GOT3 (cell line): ENCODE results near the gene GIMAP8.
"Not testable (repeated sequence)": the region's sequence is repeated elsewhere in the genome, so short reads cannot be mapped to it uniquely, and the experiment has no call there.

Experiments
- DNase-seq: peaks from one replicate; lab custom pipeline; 2025; ENCODE audit warnings: mixed read lengths; lab: John Stamatoyannopoulos, UW

GIMAP8 gene

GRCh38 chr7:150435390-150436073 lies 14.9 kb upstream of the GIMAP8 start:
- no peak for DNase-seq

DNA sequence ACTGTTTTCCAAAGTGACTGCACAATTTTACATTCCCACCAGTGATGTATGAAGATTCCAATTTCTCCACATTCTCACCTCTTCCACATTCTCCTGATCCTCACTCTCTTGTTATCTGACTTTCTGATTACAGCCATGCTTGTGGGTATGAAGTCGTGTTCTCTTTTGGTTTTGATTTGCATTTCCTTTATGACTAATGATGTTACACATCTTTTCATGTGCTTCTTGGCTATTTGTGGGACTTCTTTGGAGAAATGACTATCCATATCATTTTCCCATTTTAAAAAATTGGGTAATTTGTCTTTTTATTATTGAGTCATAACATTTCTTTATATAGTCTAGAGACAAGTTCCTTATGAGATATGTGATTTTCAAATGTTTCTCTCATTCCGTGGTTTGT lies 10.5 kb upstream of the GIMAP8 start:
- no peak for DNase-seq

GRCh38 chr7:150441524-150441923 lies 8.9 kb upstream of the GIMAP8 start:
- no peak for DNase-seq

DNA sequence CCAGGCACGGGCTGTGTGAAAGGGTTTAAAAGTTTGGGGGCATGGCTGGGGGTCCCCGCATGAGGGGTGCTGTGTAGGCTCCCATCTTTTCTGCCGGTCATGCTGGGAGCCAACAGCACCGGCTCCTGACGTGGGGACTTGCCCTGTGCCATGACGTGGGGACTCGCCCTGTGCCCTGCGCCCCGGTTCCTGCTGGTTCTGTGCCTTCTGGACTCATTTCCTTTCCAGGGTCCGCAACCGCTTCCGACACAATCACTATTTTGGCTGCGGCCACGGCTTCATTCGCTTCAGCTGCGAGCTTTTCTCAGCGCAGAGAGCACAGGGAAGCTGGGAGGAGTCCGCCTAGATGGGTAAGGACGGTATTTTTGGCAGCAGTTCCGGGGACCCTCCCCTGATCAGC lies 7.6 kb upstream of the GIMAP8 start:
- no peak for DNase-seq

- no peak for DNase-seq
These were observed 6.5 kb upstream of the GIMAP8 start for GRCh38 chr7:150443793-150444540.

GRCh38 chr7:150444674-150445365 lies 5.6 kb upstream of the GIMAP8 start:
- DNase-seq = no peak

- DNase-seq = no peak
These were observed 4.0 kb upstream of the GIMAP8 start for GRCh38 chr7:150446288-150446938.

DNA sequence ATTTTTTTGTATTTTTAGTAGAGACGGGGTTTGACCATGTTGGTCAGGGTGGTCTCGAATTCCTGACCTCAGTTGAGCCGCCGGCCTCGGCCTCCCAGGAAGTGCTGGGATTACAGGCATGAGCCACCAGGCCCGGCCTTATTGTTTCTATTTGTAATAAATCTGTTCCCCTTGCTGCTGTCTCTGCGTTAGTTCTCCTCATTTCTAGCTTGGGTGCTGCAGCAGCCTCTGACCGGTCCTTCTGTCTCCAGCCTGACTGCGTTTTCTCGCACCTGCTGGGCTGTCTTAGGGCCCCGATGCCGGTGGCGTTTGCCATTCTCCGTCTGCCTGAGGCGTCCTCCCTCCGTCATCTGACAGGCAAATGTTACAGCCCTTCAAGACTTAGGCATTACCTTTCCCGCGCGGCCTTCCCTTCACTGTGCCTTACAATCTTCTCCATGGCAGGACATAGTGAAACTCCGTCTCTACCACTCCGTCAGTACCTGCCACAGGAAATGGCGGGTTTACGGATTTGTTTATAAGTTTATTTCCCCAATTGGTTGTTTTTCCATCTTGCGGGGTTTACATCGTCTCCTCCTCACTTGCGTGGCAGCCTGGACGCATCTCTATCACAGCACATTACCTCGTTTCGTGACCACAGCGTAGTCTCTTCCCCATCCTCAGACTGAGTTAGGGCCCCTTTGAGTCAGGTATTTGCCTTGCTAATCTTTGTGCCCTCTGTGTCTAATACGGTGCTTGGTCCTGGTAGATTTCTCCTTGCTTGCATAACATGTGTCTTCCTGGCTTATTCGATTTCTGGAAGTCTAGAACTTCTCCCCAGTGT lies 2.3 kb upstream of the GIMAP8 start:
- DNase-seq = no peak

- DNase-seq = peak; percentile 38
These were observed 1.7 kb upstream of the GIMAP8 start for GRCh38 chr7:150448789-150449147.

DNA sequence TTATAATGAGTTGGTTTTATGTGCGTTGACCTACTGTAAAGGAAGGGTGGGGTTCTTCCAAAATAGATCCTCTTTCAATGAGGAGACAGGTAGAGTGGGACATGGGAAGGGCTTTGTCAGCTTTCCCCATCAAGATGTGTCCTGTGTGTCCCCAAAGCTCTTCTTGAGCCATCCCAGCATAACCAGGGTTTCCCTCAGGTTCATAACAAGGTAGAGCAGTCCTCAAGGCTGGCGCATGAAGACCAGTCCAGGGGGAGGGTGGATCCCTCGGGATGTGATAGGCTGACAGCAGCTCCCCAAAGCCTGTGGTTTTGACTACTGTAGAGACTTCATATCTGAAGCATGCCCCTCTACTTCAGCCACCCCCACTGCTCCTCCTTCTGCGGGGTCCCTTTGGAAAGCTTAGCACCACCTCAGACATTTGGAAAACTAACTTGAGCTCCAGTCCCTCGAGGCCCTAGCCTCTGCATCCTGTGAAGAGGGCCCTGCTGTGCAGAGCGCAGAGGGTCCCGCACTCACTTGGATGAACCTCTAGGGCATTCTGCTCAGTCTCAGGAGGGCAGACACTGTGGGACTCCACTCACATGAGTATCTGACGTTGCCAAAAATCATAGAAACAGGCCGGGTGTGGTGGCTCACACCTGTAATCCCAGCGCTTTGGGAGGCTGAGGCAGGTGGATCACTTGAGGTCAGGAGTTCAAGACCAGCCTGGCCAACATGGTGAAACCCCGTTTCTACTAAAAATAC lies 1.1 kb upstream of the GIMAP8 start:
- no peak for DNase-seq

DNA sequence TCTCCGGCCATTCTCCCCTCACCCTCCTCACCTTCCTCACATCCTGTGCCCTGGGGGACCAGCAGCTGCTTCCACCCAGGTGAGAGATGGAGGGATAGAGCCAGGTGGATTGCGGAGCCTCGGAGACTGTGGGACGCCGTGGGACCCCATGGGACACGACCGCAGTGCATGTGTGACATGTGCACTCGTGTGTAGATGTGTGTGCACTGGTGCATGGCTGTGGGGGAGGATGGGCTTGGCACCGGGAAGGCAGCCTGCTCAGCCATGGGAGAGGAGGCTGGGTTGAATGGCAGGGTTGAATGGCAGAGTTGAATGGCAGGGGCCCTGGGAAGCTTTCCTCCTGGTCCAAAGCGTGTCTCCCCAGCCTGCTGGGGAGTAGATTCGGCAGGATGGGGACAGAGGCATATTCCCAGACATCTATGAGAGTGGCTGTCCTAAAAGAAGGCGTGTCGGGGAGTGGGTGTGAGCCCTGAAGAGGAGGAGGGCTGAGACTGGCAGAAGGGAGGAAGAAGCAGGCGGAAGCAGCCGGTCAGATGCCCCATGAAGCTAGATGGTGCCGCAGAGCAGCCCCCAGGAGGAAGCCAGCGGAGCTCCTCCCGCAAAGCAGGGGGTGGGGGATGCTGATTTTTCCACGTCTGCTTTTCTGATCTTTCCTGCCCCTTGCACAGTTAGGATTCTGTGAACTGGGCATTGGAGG lies 815 bp downstream of the GIMAP8 start:
- no peak for DNase-seq

- DNase-seq = no peak
These were observed 1.5 kb downstream of the GIMAP8 start for GRCh38 chr7:150451833-150452461.

- DNase-seq = no peak
These were observed 2.8 kb downstream of the GIMAP8 start for GRCh38 chr7:150453181-150453580.

- no peak for DNase-seq
These were observed 3.5 kb downstream of the GIMAP8 start for GRCh38 chr7:150453892-150454291.

DNA sequence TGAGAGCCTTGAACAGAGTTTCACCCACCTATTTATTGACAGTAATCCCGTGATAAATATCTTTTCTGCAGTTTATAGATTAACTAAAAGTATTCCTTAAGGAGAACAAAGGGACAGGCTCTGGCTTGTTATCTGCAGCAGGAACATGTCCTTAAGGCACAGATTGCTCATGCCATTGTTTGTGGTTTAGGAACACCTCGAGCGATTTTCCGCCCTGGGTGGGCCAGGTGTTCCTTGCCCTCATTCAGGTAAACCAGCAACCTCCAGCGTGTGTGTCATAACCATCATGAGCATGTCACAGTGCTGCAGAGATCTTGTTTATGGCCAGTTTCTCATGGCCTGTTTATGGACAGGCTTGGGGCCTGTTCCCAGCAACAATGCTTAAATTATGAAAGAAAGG lies 6.6 kb downstream of the GIMAP8 start:
- not testable (repeated sequence) for DNase-seq

- no peak for DNase-seq
These were observed 7.8 kb downstream of the GIMAP8 start for GRCh38 chr7:150458235-150458634.

- DNase-seq = no peak
These were observed 8.3 kb downstream of the GIMAP8 start for GRCh38 chr7:150458756-150459155.

GRCh38 chr7:150461520-150461919 lies 11.1 kb downstream of the GIMAP8 start:
- no peak for DNase-seq

DNA sequence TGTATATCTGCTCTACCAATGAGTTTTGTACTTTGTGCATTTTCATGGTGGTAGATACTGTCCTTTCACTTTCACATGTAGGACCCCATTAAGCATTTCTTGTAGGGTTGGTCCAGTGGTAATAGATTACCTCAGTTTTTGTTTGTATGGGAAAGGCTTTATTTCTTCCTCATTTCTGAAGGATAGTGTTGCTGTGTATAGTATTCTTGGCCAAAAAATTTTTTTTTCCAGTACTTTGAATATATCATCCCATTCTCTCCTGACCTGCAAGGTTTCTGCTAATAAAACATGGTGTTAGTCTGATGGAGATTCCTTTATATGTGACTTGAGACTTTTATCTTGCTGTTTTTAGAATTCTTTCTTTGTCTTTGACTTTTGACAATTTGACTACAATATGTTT lies 12.0 kb downstream of the GIMAP8 start:
- DNase-seq = no peak

GRCh38 chr7:150463461-150463860 lies 13.0 kb downstream of the GIMAP8 start:
- no peak for DNase-seq
